Measurements from ENCODE around the gene MARCO.

DNA sequence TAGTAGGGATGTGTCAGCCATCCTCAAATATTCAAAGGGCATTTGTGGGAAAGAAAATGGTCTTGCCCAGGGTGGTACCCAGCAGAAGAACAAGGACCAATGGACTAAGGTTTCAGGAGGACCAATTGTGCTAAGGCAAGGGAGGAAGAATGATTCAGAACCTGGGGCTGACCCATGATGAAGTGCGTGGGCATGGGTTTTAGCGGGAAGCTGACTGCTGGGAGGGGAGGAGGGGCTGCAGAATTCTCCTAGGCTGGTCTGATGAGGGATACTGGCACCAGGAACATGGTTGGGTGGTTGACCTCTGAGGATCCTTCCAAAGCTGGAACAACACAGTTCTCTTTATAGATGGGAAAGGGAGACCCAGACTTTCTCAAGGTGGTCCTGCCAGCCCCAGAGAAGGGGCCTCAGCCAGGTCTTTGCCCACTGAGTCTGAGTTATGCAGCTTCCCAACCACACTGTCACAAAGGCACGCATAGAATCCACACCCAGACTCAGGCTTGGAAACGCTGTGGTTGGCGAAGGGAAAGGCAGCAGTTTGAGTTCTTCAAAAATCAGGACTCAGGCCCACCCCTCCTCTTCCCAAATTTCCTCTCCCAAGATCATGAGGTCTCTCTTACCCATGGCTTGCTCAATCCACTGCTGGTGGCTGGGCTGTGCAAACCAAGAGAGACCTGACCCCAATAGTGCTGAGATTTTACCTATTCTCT lies 37.3 kb downstream of the MARCO start:
- TF ChIP-seq TAF1 (conservative IDR thresholded peaks at IDR 0.05), result no peak
- no peak for TF ChIP-seq JUND (IDR thresholded peaks at IDR 0.05)
- TF ChIP-seq, protein P1, sequence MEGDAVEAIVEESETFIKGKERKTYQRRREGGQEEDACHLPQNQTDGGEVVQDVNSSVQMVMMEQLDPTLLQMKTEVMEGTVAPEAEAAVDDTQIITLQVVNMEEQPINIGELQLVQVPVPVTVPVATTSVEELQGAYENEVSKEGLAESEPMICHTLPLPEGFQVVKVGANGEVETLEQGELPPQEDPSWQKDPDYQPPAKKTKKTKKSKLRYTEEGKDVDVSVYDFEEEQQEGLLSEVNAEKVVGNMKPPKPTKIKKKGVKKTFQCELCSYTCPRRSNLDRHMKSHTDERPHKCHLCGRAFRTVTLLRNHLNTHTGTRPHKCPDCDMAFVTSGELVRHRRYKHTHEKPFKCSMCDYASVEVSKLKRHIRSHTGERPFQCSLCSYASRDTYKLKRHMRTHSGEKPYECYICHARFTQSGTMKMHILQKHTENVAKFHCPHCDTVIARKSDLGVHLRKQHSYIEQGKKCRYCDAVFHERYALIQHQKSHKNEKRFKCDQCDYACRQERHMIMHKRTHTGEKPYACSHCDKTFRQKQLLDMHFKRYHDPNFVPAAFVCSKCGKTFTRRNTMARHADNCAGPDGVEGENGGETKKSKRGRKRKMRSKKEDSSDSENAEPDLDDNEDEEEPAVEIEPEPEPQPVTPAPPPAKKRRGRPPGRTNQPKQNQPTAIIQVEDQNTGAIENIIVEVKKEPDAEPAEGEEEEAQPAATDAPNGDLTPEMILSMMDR (IDR thresholded peaks at IDR 0.05; ENCODE audit: low read depth, low read length, missing input control), result no peak
- no peak for TF ChIP-seq YY1 (IDR thresholded peaks at IDR 0.05)
- TF ChIP-seq GABPA (IDR thresholded peaks at IDR 0.05 in 1 of 2, conservative IDR thresholded peaks at IDR 0.05 in 1 of 2), result no peak
- TF ChIP-seq SP1 (IDR thresholded peaks at IDR 0.05), result no peak
- TF ChIP-seq, protein P2, sequence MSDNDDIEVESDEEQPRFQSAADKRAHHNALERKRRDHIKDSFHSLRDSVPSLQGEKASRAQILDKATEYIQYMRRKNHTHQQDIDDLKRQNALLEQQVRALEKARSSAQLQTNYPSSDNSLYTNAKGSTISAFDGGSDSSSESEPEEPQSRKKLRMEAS (IDR thresholded peaks at IDR 0.05), result no peak
- TF ChIP-seq, protein P3, sequence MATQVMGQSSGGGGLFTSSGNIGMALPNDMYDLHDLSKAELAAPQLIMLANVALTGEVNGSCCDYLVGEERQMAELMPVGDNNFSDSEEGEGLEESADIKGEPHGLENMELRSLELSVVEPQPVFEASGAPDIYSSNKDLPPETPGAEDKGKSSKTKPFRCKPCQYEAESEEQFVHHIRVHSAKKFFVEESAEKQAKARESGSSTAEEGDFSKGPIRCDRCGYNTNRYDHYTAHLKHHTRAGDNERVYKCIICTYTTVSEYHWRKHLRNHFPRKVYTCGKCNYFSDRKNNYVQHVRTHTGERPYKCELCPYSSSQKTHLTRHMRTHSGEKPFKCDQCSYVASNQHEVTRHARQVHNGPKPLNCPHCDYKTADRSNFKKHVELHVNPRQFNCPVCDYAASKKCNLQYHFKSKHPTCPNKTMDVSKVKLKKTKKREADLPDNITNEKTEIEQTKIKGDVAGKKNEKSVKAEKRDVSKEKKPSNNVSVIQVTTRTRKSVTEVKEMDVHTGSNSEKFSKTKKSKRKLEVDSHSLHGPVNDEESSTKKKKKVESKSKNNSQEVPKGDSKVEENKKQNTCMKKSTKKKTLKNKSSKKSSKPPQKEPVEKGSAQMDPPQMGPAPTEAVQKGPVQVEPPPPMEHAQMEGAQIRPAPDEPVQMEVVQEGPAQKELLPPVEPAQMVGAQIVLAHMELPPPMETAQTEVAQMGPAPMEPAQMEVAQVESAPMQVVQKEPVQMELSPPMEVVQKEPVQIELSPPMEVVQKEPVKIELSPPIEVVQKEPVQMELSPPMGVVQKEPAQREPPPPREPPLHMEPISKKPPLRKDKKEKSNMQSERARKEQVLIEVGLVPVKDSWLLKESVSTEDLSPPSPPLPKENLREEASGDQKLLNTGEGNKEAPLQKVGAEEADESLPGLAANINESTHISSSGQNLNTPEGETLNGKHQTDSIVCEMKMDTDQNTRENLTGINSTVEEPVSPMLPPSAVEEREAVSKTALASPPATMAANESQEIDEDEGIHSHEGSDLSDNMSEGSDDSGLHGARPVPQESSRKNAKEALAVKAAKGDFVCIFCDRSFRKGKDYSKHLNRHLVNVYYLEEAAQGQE (IDR thresholded peaks at IDR 0.05), result no peak
- TF ChIP-seq EGR1 (IDR thresholded peaks at IDR 0.05; ENCODE audit: low read depth in 2 of 2), result no peak
- TF ChIP-seq NR2F2 (IDR thresholded peaks at IDR 0.05), result no peak
- no peak for TF ChIP-seq RAD21 (IDR thresholded peaks at IDR 0.05)
